HCT116 (cell line): ENCODE measurements around the gene ABL1. TPM values are rescaled to one million over a fixed set of nuclear protein-coding genes. Genes with fewer than 3 reads are reported as not detected.

Source experiments
- ATAC-seq: fragments of 200-7000 bp; cut with Tn5 transposase; 2 replicates; pipeline ENCODE4 v1.9.1; 2020; ENCODE audit warnings: mild to moderate bottlenecking, moderate library complexity
- BruUV-seq: library from RNA; stranded (reverse); fragments of 400-500 nt; replicated peaks from 2 replicates; lab custom pipeline; 2021; lab: Mats Ljungman, UMichigan
- CTCF ChIA-PET: fragments of 300-600 bp; sonication (Branson Sonifier 250); formaldehyde crosslinking; loops from one replicate; lab custom pipeline; 2021; ENCODE audit warnings: antibody characterized with exemption; lab: Charles Lee
- POLR2A ChIA-PET: fragments of 300-600, 350-600 bp; sonication (Branson Sonifier 250); formaldehyde crosslinking; loops from one replicate; lab custom pipeline; 2021; ENCODE audit warnings: antibody characterized with exemption; lab: Charles Lee
- RAD21 ChIA-PET, 2 experiments: fragments of 300-600 bp; sonication (Branson Sonifier 250); formaldehyde crosslinking; loops; one replicate each; lab custom pipeline; 2023; ENCODE audit warnings: low total read pairs in 2 of 2; ENCODE audit not compliant: uncharacterized antibody in 2 of 2, unreplicated experiment in 2 of 2, low non-redundant PET in 1 of 2; lab: Charles Lee
- DNase-seq: peaks from one replicate; pipeline ENCODE4 v3.0.0-alpha.2; 2010; ENCODE audit warnings: low read depth, low spot score
- H2AFZ ChIP-seq: fragments of 200-600 bp; shearing (Covaris generic), sonication (generic); 2 replicates; pipeline ENCODE4 v1.6.1; 2017; ENCODE audit warnings: low read depth, mixed run types, mixed read lengths, antibody characterized with exemption, low read length; ENCODE audit not compliant: poor library complexity, severe bottlenecking
- H3K27ac ChIP-seq: 2 replicates; pipeline ENCODE4 v1.5.1; 2012; ENCODE audit warnings: low read depth, low read length
- H3K27me3 ChIP-seq: fragments of 200-600 bp; sonication (generic); 2 replicates; pipeline ENCODE4 v1.6.1; 2016; ENCODE audit warnings: mixed run types, low read length, mixed read lengths; ENCODE audit not compliant: insufficient read depth
- H3K36me3 ChIP-seq, 2 experiments: fragments of 200-500 bp in 1 of 2; fragments of 200-600 bp in 1 of 2; sonication (Bioruptor generic) in 1 of 2; sonication (generic) in 1 of 2; 2 replicates each; pipeline versions ENCODE4 v1.5.1 to v1.6.1; 2014 to 2016; ENCODE audit warnings: low read length in 2 of 2, inconsistent platforms in 1 of 2, mixed read lengths in 1 of 2, mixed run types in 1 of 2; ENCODE audit not compliant: insufficient read depth in 2 of 2, control insufficient read depth in 1 of 2
- H3K4me1 ChIP-seq, 2 experiments: fragments of 200-600 bp in 1 of 2; sonication (generic) in 1 of 2; 2 replicates each; pipeline versions ENCODE4 v1.5.1 to v1.6.1; 2012 to 2017; ENCODE audit warnings: low read length in 2 of 2, inconsistent platforms in 1 of 2, mild to moderate bottlenecking in 1 of 2, mixed read lengths in 1 of 2, mixed run types in 1 of 2, moderate library complexity in 1 of 2; ENCODE audit not compliant: insufficient read depth in 2 of 2, control insufficient read depth in 1 of 2
- H3K4me2 ChIP-seq: fragments of 200-600 bp; sonication (generic); 2 replicates; pipeline ENCODE4 v1.6.1; 2017; ENCODE audit warnings: mixed run types, low read length, mixed read lengths
- H3K4me3 ChIP-seq, 2 experiments: fragments of 200-600 bp in 1 of 2; sonication (generic) in 1 of 2; replicated peaks in 1 of 2; 2 replicates each; pipeline ENCODE4 v1.5.1; 2011 to 2016; ENCODE audit warnings: low read length in 2 of 2, control low read depth in 1 of 2, low read depth in 1 of 2, mild to moderate bottlenecking in 1 of 2, mixed read lengths in 1 of 2, mixed run types in 1 of 2
- H3K79me2 ChIP-seq: fragments of 200-600 bp; sonication (generic); 2 replicates; pipeline ENCODE4 v1.6.1; 2017; ENCODE audit warnings: mild to moderate bottlenecking, mixed run types, low read length, moderate library complexity, mixed read lengths; ENCODE audit not compliant: insufficient read depth
- H3K9ac ChIP-seq: fragments of 200-600 bp; sonication (generic); 2 replicates; pipeline ENCODE4 v1.6.1; 2016; ENCODE audit warnings: low read length, mixed read lengths
- H3K9me2 ChIP-seq: fragments of 200-600 bp; sonication (generic), shearing (Covaris generic); 2 replicates; pipeline ENCODE4 v1.6.1; 2017; ENCODE audit warnings: mixed run types, mild to moderate bottlenecking, moderate library complexity; ENCODE audit not compliant: insufficient read depth
- H3K9me3 ChIP-seq, 2 experiments: fragments of 200-500 bp in 1 of 2; fragments of 200-600 bp in 1 of 2; sonication (Bioruptor generic) in 1 of 2; sonication (generic) in 1 of 2; 2 replicates each; pipeline ENCODE4 v1.6.1; 2014 to 2017; ENCODE audit warnings: low read length in 2 of 2, mixed read lengths in 2 of 2, inconsistent platforms in 1 of 2, low read depth in 1 of 2, mild to moderate bottlenecking in 1 of 2, mixed run types in 1 of 2, moderate library complexity in 1 of 2; ENCODE audit not compliant: control insufficient read depth in 1 of 2, insufficient read depth in 1 of 2
- H4K20me1 ChIP-seq: fragments of 200-600 bp; sonication (generic), shearing (Covaris generic); 2 replicates; pipeline ENCODE4 v1.6.1; 2017; ENCODE audit warnings: mixed run types, mild to moderate bottlenecking, moderate library complexity; ENCODE audit not compliant: insufficient read depth
- EGR1 ChIP-seq: IDR thresholded peaks from 2 replicates; pipeline ENCODE4 v1.6.1; 2012; ENCODE audit warnings: low read depth
- EZH2 ChIP-seq: fragments of 200-600 bp; sonication (generic); IDR thresholded peaks from 2 replicates; pipeline ENCODE4 v1.6.1; 2017; ENCODE audit warnings: antibody characterized with exemption, mixed run types
- RAD21 ChIP-seq: IDR thresholded peaks from 2 replicates; pipeline ENCODE4 v1.6.1; 2012; ENCODE audit warnings: low read depth, mild to moderate bottlenecking
- SIN3A ChIP-seq: IDR thresholded peaks from 2 replicates; pipeline ENCODE4 v1.6.1; 2012; ENCODE audit warnings: low read depth
- TCF7L2 ChIP-seq: IDR thresholded peaks from 2 replicates; pipeline ENCODE4 v1.7.0; 2011; ENCODE audit warnings: borderline replicate concordance, inconsistent platforms; ENCODE audit not compliant: insufficient read depth, insufficient read length; ENCODE audit errors: extremely low read depth
- ZNF274 ChIP-seq: fragments of 200-500 bp; sonication (Bioruptor generic); IDR thresholded peaks from 2 replicates; pipeline ENCODE4 v1.6.1; 2014; ENCODE audit warnings: mild to moderate bottlenecking, low read depth, low read length, inconsistent platforms
- intact Hi-C: fragments of 100-400 bp; cut with micrococcal nuclease; formaldehyde crosslinking; loops from 2 replicates; pipeline ENCODE4 v1.10.0; 2022
- total RNA-seq: library from RNA; stranded (reverse); gene quantifications from one replicate; pipeline ENCODE4 v1.2.1, GENCODE V29; 2021; ENCODE audit not compliant: unreplicated experiment
- TF ChIP-seq, protein P1 (sequence below): IDR thresholded peaks from 2 replicates; pipeline ENCODE4 v1.6.1; 2012

The ABL1 gene
- total RNA-seq, 1 experiment from 2014 or later: 54.7 TPM

- TF ChIP-seq SIN3A (no peak), ZNF274 (no peak), TCF7L2 (no peak)
- Histone ChIP-seq H3K4me3 (no peak overlapping the region), H4K20me1 (no peaks in the 10 kb centered on the region), H3K9me2 (no peaks in the 10 kb centered on the region), H3K27me3 (no peaks in the 10 kb centered on the region), H2AFZ (no peak overlapping the region), H3K4me1 (peaks cover 43 to 52% of the 10 kb centered on the region in 2 experiments), H3K27ac (no peak overlapping the region), H3K79me2 (no peaks in the 10 kb centered on the region), H3K9me3 (no peaks in the 10 kb centered on the region), H3K9ac (no peak overlapping the region), H3K36me3 (no peaks in the 10 kb centered on the region), H3K4me2 (no peak overlapping the region)
- DNase-seq: no peak
- POLR2A ChIA-PET: no interaction called here
- RAD21 ChIA-PET: no interaction called here
- CTCF ChIA-PET: no interaction called here
- ATAC-seq: no peak
- intact Hi-C loops: no loop called here
- BruUV-seq: no TSS peak
Observed at GRCh38 chr9:130931508-130932254, 96.6 kb downstream of the ABL1 start.

DNA sequence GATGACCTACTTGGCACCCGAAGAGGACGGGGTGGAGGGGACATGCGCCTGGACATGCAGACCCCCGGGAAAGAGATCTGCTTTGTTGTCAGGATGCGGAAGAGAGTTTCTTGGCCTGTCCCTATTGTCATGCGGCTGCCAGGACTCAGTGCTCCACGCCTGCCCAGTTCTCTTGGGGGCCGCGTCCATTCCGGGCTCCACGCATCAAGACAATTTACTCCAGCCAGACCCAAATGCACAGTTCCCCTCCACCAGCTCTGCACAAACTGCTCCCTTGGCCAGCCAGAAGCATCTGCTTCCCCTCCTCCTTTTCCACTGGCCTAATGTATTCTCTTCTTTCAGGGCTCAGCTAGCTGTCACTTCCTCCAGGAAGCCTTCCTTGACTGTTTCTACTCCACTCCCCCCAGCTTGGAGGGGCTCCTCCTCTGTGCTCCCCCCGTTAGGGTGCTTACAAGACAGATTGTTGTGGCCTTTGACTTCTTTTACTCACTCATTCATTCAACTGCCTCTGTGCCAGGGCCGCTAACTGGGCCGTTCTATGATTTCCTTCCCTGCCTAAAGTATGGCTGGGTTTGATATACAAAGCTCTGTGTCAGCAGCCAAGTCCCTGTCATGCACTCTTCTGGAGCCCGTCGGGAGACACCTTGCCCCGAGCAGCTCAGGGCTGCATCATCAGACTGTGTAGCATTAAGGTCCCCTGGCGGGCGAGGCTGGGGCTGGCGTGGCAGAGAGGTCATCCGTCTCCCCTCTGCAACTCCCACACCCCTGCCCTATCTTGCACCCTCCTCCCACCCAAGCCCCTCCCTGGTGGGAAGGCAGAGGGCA, 97.4 kb downstream of the ABL1 start:
- CTCF ChIA-PET: interaction anchor here (1.2 to 1.6 kb wide), 2 partner anchors 66 kb away, joined by 3 to 4 read pairs; no protein-coding TSS in a partner anchor
- Histone ChIP-seq H3K9me2 (no peaks in the 10 kb centered on the region), H3K4me1 (peaks cover 43 to 54% of the 10 kb centered on the region in 2 experiments), H3K36me3 (no peaks in the 10 kb centered on the region), H3K79me2 (no peaks in the 10 kb centered on the region), H2AFZ (no peak overlapping the region), H3K27ac (no peak overlapping the region), H3K27me3 (no peaks in the 10 kb centered on the region), H4K20me1 (no peaks in the 10 kb centered on the region), H3K9ac (no peak overlapping the region), H3K4me3 (no peak overlapping the region), H3K4me2 (no peak overlapping the region), H3K9me3 (no peaks in the 10 kb centered on the region)
- no peak for DNase-seq
- RAD21 ChIA-PET: no interaction called here
- TF ChIP-seq, protein P1, sequence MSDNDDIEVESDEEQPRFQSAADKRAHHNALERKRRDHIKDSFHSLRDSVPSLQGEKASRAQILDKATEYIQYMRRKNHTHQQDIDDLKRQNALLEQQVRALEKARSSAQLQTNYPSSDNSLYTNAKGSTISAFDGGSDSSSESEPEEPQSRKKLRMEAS: no peak
- no peak for TF ChIP-seq EZH2
- no peak for TF ChIP-seq RAD21
- TF ChIP-seq SIN3A: no peak
- TF ChIP-seq EGR1: no peak
- intact Hi-C loops: no loop called here
- POLR2A ChIA-PET: no interaction called here
- no TSS peak for BruUV-seq
- no peak for ATAC-seq
